ENCODE data around the gene LPCAT3. TPM values are rescaled to one million over a fixed set of nuclear protein-coding genes. Genes with fewer than 3 reads are reported as not detected.

Gene LPCAT3
- total and polyA plus RNA-seq, 3 experiments from 2014 or later, result 20.4 to 25.5 (median 22.1) TPM

GRCh38 chr12:6954316-6955107, 63.8 kb downstream of the LPCAT3 start:
- peak in 1 of 5 donors; percentile 57 for DNase-seq
- Histone ChIP-seq H3K36me3 (ENCODE audit: insufficient read depth, low read length) (peaks cover 37% of the 10 kb centered on the region), H3K27ac (ENCODE audit: low read depth, low read length) (peak overlapping the region; percentile 68), H3K9me3 (ENCODE audit: low read length) (no peaks in the 10 kb centered on the region), H3K27me3 (ENCODE audit: insufficient read depth, low read length, poor library complexity, severe bottlenecking) (no peaks in the 10 kb centered on the region), H3K4me1 (ENCODE audit: insufficient read depth, low read length) (peaks cover 76% of the 10 kb centered on the region), H3K4me3 (ENCODE audit: low read length) (peak overlapping the region; percentile 88)
- peak overlapping the region; percentile 94 to 99 (median 97) for H3K27ac Mint-ChIP-seq
- peaks cover 0 to 3% (median 0%) of the 10 kb centered on the region in 5 donors for H3K9me3 Mint-ChIP-seq
- no peaks in the 10 kb centered on the region for H3K27me3 Mint-ChIP-seq
- peaks cover 80 to 89% (median 81%) of the 10 kb centered on the region in 3 donors for H3K4me1 Mint-ChIP-seq
- peak overlapping the region; percentile 95 to 99 (median 99) for H3K4me3 Mint-ChIP-seq
- H3K36me3 Mint-ChIP-seq, result peaks cover 9 to 76% (median 16%) of the 10 kb centered on the region in 3 donors
- ChIA-PET CTCF (interaction anchor here (0.9 to 13.3 kb wide), 3 partner anchors 10 to 14 kb away, joined by 5 to 815 read pairs (median 19); partner anchors contain the start of genes C12orf57, PTPN6 and RNU7-1), POLR2A (interaction anchor here (0.8 to 13.3 kb wide), 2 partner anchors 7 to 10 kb away, joined by 4 to 481 read pairs; partner anchors contain the start of genes C12orf57, PTPN6 and RNU7-1)

GRCh38 chr12:6953442-6954315, 64.6 kb downstream of the LPCAT3 start:
- H3K4me3 ChIP-seq (ENCODE audit: low read length), result peak overlapping the region; percentile 88
- peak overlapping the region; percentile 68 for H3K27ac ChIP-seq (ENCODE audit: low read depth, low read length)
- H3K9me3 ChIP-seq (ENCODE audit: low read length), result no peaks in the 10 kb centered on the region
- peaks cover 6 to 68% (median 10%) of the 10 kb centered on the region in 3 donors for H3K36me3 Mint-ChIP-seq
- peak overlapping the region; percentile 94 to 99 (median 97) for H3K27ac Mint-ChIP-seq
- no peaks in the 10 kb centered on the region for H3K27me3 Mint-ChIP-seq
- H3K9me3 Mint-ChIP-seq, result peaks cover 0 to 3% (median 0%) of the 10 kb centered on the region in 5 donors
- H3K4me1 Mint-ChIP-seq, result peaks cover 79 to 89% (median 81%) of the 10 kb centered on the region in 3 donors
- DNase-seq, result peak; percentile 79 to 92 (median 80)
- no peaks in the 10 kb centered on the region for H3K27me3 ChIP-seq (ENCODE audit: insufficient read depth, low read length, poor library complexity, severe bottlenecking)
- peaks cover 32% of the 10 kb centered on the region for H3K36me3 ChIP-seq (ENCODE audit: insufficient read depth, low read length)
- H3K4me1 ChIP-seq (ENCODE audit: insufficient read depth, low read length), result peaks cover 76% of the 10 kb centered on the region
- ChIA-PET POLR2A (interaction anchor here (0.6 to 13.3 kb wide), 4 partner anchors 6 to 126 kb away, joined by 3 to 481 read pairs (median 8); partner anchors contain the start of genes C12orf57, CDCA3, PTPN6 and RNU7-1), CTCF (interaction anchor here (0.7 to 22.6 kb wide), 6 partner anchors 7 to 81 kb away, joined by 3 to 815 read pairs (median 15); partner anchors contain the start of genes C12orf57, PTPN6, RNU7-1 and SPSB2)
- peak overlapping the region; percentile 95 to 99 (median 99) for H3K4me3 Mint-ChIP-seq

- ChIA-PET CTCF (interaction anchor here (0.7 to 22.6 kb wide), 7 partner anchors 7 to 80 kb away, joined by 3 to 815 read pairs (median 8); partner anchors contain the start of genes C12orf57, RNU7-1 and SPSB2), POLR2A (interaction anchor here (0.6 to 10.6 kb wide), 6 partner anchors 7 to 125 kb away, joined by 3 to 481 read pairs (median 4); partner anchors contain the start of genes C12orf57, CDCA3, RNU7-1 and USP5)
- peak in 1 of 5 donors; percentile 45 for DNase-seq
- H3K27ac Mint-ChIP-seq, result peak overlapping the region; percentile 94 to 99 (median 97)
- peak overlapping the region; percentile 71 for H3K27ac ChIP-seq (ENCODE audit: low read depth, low read length)
- H3K27me3 Mint-ChIP-seq, result no peaks in the 10 kb centered on the region
- peaks cover 75 to 89% (median 81%) of the 10 kb centered on the region in 3 donors for H3K4me1 Mint-ChIP-seq
- peak overlapping the region; percentile 95 to 99 (median 99) for H3K4me3 Mint-ChIP-seq
- H3K27me3 ChIP-seq (ENCODE audit: insufficient read depth, low read length, poor library complexity, severe bottlenecking), result no peaks in the 10 kb centered on the region
- peaks cover 76% of the 10 kb centered on the region for H3K4me1 ChIP-seq (ENCODE audit: insufficient read depth, low read length)
- peak overlapping the region; percentile 88 for H3K4me3 ChIP-seq (ENCODE audit: low read length)
- peaks cover 0 to 61% (median 10%) of the 10 kb centered on the region in 3 donors for H3K36me3 Mint-ChIP-seq
- no peaks in the 10 kb centered on the region for H3K9me3 ChIP-seq (ENCODE audit: low read length)
- peaks cover 24% of the 10 kb centered on the region for H3K36me3 ChIP-seq (ENCODE audit: insufficient read depth, low read length)
- H3K9me3 Mint-ChIP-seq, result peaks cover 0 to 3% (median 0%) of the 10 kb centered on the region in 5 donors
These were observed 65.3 kb downstream of the LPCAT3 start for GRCh38 chr12:6952863-6953441.

GRCh38 chr12:6952121-6952862, 66.0 kb downstream of the LPCAT3 start:
- Histone ChIP-seq H3K27me3 (ENCODE audit: insufficient read depth, low read length, poor library complexity, severe bottlenecking) (no peaks in the 10 kb centered on the region), H3K9me3 (ENCODE audit: low read length) (no peaks in the 10 kb centered on the region), H3K36me3 (ENCODE audit: insufficient read depth, low read length) (peaks cover 18% of the 10 kb centered on the region), H3K27ac (ENCODE audit: low read depth, low read length) (peak overlapping the region; percentile 71), H3K4me1 (ENCODE audit: insufficient read depth, low read length) (peaks cover 76% of the 10 kb centered on the region), H3K4me3 (ENCODE audit: low read length) (peak overlapping the region; percentile 88)
- Mint-ChIP-seq H3K4me1 (peaks cover 75 to 89% (median 81%) of the 10 kb centered on the region in 3 donors), H3K36me3 (peaks cover 0 to 55% (median 10%) of the 10 kb centered on the region in 3 donors), H3K9me3 (peaks cover 0 to 3% (median 0%) of the 10 kb centered on the region in 5 donors), H3K27ac (peak overlapping the region; percentile 94 to 99 (median 97)), H3K4me3 (peak overlapping the region; percentile 95 to 99 (median 99)), H3K27me3 (no peaks in the 10 kb centered on the region)
- ChIA-PET CTCF (interaction anchor here (0.9 to 22.6 kb wide), 9 partner anchors 8 to 61 kb away, joined by 3 to 815 read pairs (median 5); partner anchors contain the start of genes C12orf57 and RNU7-1), POLR2A (interaction anchor here (0.9 to 10.6 kb wide), 7 partner anchors 8 to 101 kb away, joined by 3 to 481 read pairs (median 4); partner anchors contain the start of genes C12orf57, CDCA3, RNU7-1 and USP5)
- DNase-seq, result peak in 1 of 5 donors; percentile 53

- no peaks in the 10 kb centered on the region for H3K27me3 Mint-ChIP-seq
- peaks cover 0 to 49% (median 5%) of the 10 kb centered on the region in 3 donors for H3K36me3 Mint-ChIP-seq
- peak in 1 of 5 donors; percentile 66 for DNase-seq
- CTCF ChIA-PET, result interaction anchor here (0.9 to 22.6 kb wide), 10 partner anchors 8 to 157 kb away, joined by 3 to 815 read pairs (median 4); partner anchors contain the start of genes C12orf57 and RNU7-1
- peak overlapping the region; percentile 90 to 99 (median 96) for H3K27ac Mint-ChIP-seq
- no peaks in the 10 kb centered on the region for H3K27me3 ChIP-seq (ENCODE audit: insufficient read depth, low read length, poor library complexity, severe bottlenecking)
- H3K36me3 ChIP-seq (ENCODE audit: insufficient read depth, low read length), result peaks cover 11% of the 10 kb centered on the region
- H3K4me3 ChIP-seq (ENCODE audit: low read length), result peak overlapping the region; percentile 88
- H3K4me3 Mint-ChIP-seq, result peak overlapping the region; percentile 95 to 99 (median 99)
- H3K9me3 ChIP-seq (ENCODE audit: low read length), result no peaks in the 10 kb centered on the region
- peaks cover 0 to 3% (median 0%) of the 10 kb centered on the region in 5 donors for H3K9me3 Mint-ChIP-seq
- H3K27ac ChIP-seq (ENCODE audit: low read depth, low read length), result peak overlapping the region; percentile 71
- H3K4me1 Mint-ChIP-seq, result peaks cover 74 to 89% (median 81%) of the 10 kb centered on the region in 3 donors
- POLR2A ChIA-PET, result interaction anchor here (0.9 to 10.6 kb wide), 8 partner anchors 8 to 100 kb away, joined by 3 to 481 read pairs (median 4); partner anchors contain the start of genes C12orf57, CDCA3, RNU7-1 and USP5
- H3K4me1 ChIP-seq (ENCODE audit: insufficient read depth, low read length), result peaks cover 76% of the 10 kb centered on the region
These were observed 66.6 kb downstream of the LPCAT3 start for GRCh38 chr12:6951551-6952120.
